HG03064 (cell line): ENCODE data around the gene DUS2.
A peak's percentile ranks its signal among the peaks of the same experiment; 100 is the strongest.

Experiments
- ATAC-seq: cut with Tn5 transposase; IDR thresholded peaks from one replicate; pipeline ENCODE4 v1.9.1; 2021; ENCODE audit warnings: low read depth; ENCODE audit not compliant: unreplicated experiment

The DUS2 gene

GRCh38 chr16:68040506-68041288 lies 17.6 kb downstream of the DUS2 start:
- ATAC-seq = peak; percentile 64

GRCh38 chr16:68041783-68042182 lies 18.7 kb downstream of the DUS2 start:
- no peak for ATAC-seq

GRCh38 chr16:68046106-68046505 lies 23.0 kb downstream of the DUS2 start:
- no peak for ATAC-seq

GRCh38 chr16:68047987-68048386 lies 24.9 kb downstream of the DUS2 start:
- no peak for ATAC-seq

GRCh38 chr16:68049449-68049848 lies 26.4 kb downstream of the DUS2 start:
- no peak for ATAC-seq

- ATAC-seq = no peak
These were observed 32.3 kb downstream of the DUS2 start for GRCh38 chr16:68055395-68055794.

- ATAC-seq = no peak
These were observed 36.7 kb downstream of the DUS2 start for GRCh38 chr16:68059804-68060203.

- no peak for ATAC-seq
These were observed 38.3 kb downstream of the DUS2 start for GRCh38 chr16:68061396-68061795.

- ATAC-seq = no peak
These were observed 39.9 kb downstream of the DUS2 start for GRCh38 chr16:68062910-68063393.

- ATAC-seq = no peak
These were observed 41.8 kb downstream of the DUS2 start for GRCh38 chr16:68064791-68065365.

- no peak for ATAC-seq
These were observed 42.7 kb downstream of the DUS2 start for GRCh38 chr16:68065716-68066305.

GRCh38 chr16:68066763-68067162 lies 43.7 kb downstream of the DUS2 start:
- ATAC-seq = no peak

GRCh38 chr16:68068926-68069325 lies 45.8 kb downstream of the DUS2 start:
- ATAC-seq = no peak

GRCh38 chr16:68069511-68070248 lies 46.6 kb downstream of the DUS2 start:
- no peak for ATAC-seq

GRCh38 chr16:68070249-68070730 lies 47.2 kb downstream of the DUS2 start:
- ATAC-seq = no peak

- peak; percentile 49 for ATAC-seq
These were observed 47.9 kb downstream of the DUS2 start for GRCh38 chr16:68070806-68071517.

- ATAC-seq = no peak
These were observed 48.4 kb downstream of the DUS2 start for GRCh38 chr16:68071518-68071901.

- no peak for ATAC-seq
These were observed 49.1 kb downstream of the DUS2 start for GRCh38 chr16:68072038-68072695.

GRCh38 chr16:68073902-68074760 lies 51.0 kb downstream of the DUS2 start:
- ATAC-seq = peak; percentile 3
